EL (cell line): Measurements from ENCODE around the gene SUPT7L.
"Not testable (repeated sequence)": the region's sequence is repeated elsewhere in the genome, so short reads cannot be mapped to it uniquely, and the experiment has no call there.

Source experiments
- DNase-seq: peaks from one replicate; pipeline ENCODE4 v3.0.0-alpha.2; 2016

The SUPT7L gene

DNA sequence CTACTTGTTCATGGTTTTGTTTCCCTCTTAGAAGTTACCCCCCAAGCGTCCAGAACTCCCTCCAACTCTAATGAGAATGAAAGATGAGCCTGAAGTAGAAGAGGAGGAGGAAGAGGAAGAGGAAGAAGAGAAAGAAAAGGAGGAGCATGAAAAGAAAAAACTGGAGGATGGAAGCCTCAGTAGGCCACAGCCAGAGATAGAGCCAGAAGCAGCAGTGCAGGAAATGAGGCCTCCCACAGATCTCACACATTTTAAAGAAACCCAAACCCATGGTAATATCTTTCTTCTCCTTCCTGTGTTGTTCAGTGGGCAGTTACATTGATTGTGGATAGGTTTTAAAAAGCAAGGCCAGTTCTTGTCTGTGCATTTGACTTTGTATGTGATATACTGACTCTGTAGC is 21.6 kb upstream of the SUPT7L start:
- not testable (repeated sequence) for DNase-seq

DNA sequence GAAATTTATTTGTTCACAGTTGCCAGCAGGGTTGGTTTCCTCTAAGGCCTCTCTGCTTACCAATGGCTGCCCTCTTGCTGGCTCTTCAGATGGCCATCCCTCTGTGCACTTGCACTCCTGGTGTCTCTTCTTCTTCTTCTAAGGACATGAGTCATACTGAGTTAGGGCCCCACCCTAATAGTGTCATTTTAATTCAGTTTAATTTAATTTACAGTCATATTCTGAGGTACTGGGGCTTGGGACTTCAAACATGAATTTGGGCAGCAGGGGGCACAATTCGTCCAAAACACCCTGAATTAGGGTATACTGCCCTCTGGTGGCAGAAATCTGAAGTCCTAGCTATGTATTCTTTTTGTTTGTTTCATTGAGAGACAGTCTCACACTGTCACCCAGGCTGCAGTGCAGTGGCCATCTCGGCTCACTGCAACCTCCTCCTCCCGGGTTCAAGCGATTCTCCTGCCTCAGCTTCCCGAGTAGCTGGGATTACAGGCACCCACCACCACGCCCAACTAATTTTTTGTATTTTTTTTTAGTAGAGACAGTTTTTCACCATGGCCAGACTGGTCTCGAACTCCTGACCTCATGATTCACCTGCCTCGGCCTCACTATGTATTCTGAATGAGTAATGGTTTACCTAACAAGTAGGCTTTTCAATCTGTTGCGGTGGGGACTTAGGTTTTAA is 20.1 kb upstream of the SUPT7L start:
- DNase-seq = peak; percentile 89

DNA sequence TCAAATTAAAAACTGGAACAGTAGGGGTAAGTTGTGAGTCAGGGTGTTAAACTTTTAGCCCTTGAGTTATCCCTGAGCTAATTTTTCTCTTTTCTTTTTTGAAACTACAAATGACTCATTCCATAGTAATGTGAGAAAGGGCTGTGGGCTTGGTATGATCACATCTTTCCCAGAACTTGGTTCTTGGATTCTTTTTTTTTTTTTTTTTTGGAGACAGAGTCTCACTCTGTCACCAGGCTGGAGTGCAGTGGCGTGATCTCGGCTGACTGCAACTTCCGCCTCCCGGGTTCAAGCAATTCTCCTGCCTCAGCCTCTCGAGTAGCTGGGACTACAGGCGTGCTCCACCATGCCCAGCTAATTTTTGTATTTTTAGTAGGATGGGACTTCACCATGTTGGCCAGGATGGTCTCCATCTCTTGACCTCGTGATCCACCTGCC is 18.9 kb upstream of the SUPT7L start:
- peak; percentile 93 for DNase-seq

DNA sequence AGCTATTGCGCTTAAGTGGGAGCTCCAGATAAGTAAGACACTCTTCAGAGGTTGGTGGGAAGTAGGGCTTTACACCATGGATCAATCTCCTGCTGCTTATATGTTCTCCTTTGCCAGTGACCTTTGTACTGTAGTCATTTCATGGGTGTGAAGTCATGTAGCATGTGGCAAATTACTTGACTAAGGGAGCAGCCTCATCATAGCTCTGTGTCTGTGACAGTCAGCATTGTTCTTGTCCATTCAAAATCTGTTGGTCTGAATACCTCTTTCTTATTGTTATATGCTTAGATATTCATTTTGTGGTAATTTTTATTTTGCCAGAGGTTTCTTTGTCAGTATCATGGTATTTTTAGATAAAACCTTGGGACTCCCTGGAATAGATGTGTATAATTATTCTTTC is 18.4 kb upstream of the SUPT7L start:
- DNase-seq = peak; percentile 65

DNA sequence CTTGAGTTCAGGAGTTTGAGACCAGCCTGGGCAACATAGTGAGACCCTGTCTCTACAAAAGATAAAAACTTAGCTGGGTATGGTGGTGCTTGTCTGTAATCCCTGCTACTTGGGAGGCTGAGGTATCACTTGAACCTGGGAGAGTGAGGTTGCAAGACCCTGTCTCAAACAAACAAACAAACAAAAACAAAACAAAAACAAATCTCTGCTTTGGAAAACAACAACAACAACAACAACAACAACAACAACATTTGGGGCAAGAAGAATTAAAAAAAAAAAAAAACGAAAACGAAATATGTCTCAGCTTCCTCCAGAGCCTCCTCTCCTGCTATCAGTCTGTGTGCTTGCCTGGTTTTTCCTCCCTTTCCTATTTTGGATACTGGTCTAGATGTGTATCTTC is 17.2 kb upstream of the SUPT7L start:
- DNase-seq = no peak

DNA sequence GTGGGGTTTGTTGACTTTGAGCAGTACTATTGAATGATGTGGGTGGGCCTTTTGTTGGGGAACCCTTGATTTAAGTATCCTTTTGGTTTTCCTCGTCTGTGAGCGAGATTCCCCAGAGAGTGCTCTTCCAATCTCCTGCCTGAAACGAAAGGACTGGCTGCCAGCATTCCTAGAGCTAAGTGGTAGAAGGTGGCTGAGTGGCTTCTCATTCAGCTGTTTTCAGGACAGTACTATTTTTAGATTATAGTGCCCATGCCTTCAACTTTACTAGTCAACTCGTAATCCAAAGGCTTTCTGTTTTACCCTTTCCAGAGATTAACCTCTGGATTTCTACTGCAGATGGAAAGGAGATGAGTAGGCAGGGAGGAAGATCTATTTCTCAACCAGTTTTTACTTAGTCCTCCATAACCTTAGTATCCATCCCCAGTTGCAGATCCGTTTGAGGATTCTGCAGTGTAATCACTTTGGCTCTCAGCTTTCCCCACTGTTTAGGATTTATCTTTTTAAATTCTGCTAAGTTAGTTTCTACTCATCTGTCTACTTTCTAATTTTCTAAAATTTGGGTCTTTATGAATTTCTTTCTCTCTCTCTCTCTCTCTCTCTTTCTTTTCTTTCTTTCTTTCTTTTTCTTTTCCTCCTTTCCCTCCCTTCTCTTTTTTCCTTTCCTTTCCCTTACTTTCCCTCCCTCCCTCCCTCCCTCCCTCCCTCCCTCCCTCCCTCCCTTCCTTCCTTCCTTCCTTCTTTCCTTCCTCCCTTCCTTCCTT is 9.5 kb upstream of the SUPT7L start:
- no peak for DNase-seq

DNA sequence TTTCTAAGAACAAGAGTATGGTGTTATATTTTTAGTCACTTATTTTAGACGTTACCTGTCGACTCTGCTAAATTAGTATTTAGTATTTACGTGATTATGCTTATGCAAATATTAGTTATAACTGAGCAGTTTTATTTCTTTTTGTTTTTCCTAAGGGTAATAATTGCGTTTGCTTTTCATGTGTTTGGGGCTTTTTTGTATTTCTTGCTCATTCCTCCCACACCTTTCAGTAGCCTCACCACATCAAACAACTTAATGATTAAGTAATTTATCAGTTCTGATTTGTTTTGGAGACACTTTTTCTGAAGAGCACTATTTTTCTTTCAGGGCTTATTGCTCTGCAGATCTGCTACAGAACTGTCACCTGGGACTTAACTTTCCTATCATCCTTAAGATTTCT is 7.8 kb upstream of the SUPT7L start:
- DNase-seq = no peak

DNA sequence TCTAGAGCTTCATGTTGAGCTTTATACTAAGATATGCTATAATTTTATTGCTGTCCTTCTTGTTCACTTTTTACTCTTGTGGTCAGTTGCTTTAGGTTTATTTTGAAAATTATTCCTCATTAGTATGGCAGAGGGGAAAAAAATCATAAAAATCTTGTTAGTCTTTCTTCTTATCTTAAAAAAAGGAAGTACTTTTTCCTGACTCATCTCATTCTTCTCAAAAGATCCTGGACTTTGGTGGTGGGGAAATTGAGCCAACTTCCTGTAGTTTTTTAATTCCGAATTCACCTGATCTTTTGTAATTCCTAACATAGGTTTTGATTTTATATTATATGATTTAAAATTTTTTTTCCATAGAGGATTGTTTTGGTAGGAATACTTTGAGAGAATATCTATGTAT is 4.0 kb upstream of the SUPT7L start:
- DNase-seq = no peak

DNA sequence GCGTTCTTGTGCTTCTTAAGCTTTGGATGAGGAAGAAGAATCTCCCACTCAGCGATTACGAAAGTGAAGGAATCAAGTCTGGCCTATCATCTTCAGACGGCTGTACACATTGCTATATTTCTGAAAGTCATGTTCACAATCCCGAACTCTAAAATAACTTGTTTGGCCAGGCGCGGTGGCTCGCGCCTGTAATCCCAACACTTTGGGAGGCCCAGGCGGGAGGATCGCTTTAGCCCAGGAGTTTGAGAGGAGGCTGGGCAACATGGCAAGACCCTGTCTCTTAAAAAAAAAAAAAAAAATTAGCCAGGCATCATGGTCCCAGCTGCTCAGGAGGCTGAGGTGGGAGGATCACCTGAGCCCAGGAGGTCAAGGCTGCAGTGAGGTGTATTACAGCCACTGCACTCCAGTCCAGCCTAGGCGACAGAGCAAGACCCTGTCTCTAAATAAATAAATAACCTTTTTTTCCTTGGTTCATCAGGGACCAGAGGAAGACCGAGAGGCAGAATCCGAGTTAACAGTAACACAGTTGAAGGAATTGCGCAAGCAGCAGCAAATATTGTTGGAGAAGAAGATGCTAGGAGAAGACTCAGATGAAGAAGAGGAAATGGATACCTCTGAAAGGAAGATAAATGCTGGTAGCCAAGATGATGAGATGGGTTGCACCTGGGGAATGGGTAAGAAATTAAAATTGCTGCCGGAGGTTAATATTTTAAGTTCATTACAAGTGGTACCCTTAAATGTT is 1.4 kb upstream of the SUPT7L start:
- no peak for DNase-seq

DNA sequence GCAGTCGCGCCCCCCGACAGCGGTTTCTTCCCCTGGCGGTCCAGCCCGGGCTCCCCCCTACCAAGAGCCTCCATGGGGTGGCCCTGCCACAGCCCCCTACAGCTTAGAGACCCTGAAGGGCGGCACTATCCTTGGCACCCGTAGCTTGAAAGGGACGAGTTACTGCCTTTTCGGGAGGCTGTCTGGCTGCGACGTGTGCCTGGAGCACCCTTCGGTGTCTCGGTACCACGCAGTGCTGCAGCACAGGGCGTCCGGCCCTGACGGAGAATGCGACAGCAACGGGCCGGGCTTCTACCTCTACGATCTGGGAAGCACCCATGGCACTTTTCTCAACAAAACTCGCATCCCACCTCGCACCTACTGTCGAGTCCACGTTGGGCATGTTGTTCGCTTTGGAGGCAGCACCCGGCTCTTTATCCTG is 750 bp upstream of the SUPT7L start:
- no peak for DNase-seq

DNA sequence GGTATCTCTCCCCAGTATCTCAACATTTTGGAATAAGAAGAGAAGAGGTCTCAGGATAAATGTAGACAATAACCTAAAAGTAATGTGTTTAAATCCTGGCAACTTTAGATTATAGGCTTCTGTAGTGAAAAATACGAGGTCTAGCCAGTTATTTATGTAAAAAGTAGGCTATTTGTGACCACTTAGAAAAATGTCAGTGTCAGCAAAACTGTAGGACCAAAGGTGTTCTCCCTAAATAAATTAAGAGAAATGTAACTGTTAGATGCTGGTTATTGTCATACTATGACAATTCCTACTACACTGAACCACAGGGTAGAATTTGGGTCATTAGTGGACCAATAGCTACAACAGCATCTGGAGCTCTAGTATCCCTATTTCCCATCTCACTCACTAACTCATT is 2.0 kb downstream of the SUPT7L start:
- no peak for DNase-seq

DNA sequence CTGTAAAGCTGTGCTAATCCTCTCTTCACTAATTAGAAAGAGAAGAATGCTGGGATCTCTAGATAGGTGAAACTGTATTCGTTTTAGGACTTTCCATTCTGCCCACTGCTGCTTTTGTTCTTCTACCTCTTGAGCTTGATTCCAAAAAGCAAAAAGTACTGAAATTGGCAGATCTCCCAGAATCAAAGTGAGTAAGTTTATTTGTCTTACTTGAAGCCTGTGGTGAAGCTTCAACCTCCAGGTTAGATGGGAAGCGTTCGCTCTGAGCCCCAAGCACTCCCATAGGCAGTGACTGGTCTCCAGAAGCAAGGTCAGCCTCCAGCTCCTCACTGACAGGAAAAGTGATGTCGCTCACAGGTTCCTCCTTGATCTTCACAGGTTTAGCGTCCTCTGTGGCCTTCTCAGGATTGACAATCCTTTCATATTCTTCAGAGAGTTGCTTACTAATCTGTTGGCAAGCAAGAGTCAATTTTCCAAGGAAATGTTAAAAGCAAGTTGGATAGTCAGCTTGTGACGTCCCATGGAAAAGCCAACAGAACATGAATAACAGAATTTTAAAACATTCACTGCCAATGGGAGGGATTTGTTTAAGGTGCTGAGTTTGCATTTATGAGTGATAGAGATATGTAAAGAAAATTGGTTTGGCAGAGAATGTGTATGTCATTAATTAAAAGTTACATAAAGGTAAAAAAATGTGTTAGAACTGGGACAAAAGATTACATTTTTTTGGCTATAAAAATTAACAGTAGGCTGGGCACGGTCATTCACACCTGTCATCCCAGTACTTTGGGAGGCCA is 8.1 kb downstream of the SUPT7L start:
- DNase-seq = peak; percentile 40

DNA sequence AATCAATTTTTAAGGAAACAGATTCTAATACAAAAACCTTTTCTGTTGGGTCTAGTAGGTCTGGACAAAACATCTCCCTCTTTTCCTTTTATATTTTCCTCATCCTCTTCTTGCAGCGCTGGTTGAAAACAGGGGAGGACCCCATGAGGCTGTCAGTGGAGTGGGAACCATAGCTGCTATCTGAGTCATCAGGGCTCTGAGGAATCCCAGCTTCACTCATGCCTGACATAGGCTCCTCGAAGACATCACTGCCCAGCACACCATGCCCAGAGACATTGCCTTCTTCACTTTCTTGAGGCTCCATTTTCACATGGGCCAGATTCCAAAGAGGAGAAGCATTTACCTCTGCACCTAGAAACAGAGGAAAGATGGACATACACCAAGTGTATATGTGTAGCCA is 10.0 kb downstream of the SUPT7L start:
- DNase-seq = peak; percentile 47

DNA sequence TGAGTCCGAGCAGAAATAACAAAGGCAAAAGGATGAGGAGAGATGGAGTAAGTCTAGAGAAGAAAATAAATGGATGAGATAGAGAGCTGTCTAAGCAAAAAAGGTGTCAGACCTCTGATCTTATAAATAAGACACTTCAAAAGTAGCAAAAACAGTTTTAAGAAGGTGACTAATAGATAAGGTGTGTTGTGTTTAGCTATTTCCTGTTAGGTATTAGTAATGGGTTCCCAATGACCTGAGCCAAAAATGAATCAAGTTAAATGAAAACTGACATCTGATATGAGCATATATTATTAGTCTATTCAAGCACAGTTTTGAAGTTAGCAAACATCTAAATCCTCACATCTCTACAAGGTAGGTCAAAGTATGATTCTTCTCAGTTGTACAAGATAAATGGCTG is 10.6 kb downstream of the SUPT7L start:
- DNase-seq = no peak

DNA sequence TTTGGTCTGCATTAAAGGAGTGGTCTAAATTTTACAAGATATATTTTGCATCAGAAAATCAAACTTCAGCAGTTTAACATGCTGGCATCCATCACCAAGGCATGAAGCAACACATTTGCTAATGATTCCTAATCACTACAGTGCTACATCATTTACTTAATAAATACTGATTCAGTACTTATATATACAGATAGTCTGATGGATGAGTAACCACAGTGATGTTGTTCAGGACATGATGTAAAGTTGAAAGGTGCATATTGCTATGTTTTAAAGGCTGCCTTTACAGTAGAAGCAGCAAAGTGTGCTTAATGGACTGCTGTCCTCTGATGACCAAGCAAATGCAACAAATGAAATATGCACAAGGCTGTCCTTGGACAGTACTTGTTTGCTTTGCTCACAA is 11.1 kb downstream of the SUPT7L start:
- no peak for DNase-seq

DNA sequence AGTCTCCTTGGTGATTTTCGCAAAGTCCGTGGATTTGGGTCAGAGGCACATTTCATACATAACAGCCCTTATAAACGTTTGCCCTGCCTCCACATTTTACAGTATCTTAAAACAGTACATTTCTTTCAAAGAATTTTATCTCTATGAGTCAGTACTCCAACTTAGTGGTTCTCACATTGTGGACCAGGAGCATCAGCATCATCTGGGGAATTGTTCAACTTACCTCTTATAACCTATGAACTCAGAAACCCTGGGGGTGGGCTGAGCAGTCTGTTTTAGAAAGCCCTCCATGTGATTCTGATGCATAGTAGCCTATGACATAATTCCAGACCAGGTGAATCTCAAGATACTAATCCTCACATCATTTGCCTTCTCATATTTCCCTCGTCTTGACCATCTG is 12.4 kb downstream of the SUPT7L start:
- DNase-seq = no peak

DNA sequence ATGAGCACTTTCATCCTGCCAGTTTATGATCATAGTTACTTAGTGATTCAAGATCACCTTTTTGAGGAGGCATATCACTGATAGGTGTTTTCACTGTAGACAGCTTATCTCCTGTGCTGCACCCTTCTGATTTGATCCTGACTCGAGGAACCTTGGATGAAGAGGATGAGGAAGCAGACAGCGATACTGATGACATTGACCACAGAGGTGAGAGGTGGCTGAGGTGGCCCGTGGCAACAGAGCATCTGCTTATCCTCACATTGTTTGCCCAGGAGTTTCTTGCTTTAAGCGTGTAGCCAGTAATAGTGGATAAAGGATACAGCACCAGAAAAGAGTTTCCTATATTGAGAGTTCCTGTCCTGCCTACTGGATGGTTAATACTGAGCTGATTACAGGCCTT is 15.7 kb downstream of the SUPT7L start:
- no peak for DNase-seq

DNA sequence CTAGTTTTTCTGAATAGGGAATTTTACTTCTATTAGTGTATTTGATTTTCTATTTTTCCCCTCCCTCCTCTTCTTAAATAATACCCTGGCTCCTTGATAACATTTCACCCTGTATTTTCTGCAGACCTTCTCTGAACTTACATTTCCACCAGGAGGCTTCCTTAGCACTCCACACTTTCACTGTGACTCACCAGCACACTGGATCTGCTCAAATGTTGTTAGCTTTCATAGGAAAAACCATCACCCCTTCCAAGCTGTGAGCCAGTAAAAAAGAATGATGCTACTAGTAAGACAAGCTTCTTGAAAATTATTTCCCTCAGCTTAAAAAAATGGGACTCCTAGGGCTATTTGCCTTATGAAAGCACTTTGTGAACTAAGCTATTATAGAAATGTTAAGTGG is 16.1 kb downstream of the SUPT7L start:
- peak; percentile 28 for DNase-seq

DNA sequence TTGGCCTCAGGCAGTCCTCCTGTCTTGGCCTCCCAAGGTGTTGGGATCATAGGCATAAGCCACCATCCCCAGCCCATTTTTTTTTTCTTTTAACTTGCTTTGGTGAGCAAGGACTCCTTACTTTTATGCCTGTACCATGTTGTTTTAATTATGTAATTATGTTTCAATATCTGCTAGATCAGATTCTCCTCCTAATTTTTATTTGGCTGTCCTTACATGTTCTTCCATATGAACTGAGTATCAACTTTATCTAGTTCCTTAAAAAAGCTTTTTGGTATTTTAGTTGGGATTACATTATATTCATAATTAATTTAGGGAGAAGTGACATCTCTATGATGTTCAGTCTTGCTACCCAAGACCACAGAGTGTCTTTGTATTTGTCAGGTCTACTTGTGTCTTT is 18.2 kb downstream of the SUPT7L start:
- DNase-seq = no peak

DNA sequence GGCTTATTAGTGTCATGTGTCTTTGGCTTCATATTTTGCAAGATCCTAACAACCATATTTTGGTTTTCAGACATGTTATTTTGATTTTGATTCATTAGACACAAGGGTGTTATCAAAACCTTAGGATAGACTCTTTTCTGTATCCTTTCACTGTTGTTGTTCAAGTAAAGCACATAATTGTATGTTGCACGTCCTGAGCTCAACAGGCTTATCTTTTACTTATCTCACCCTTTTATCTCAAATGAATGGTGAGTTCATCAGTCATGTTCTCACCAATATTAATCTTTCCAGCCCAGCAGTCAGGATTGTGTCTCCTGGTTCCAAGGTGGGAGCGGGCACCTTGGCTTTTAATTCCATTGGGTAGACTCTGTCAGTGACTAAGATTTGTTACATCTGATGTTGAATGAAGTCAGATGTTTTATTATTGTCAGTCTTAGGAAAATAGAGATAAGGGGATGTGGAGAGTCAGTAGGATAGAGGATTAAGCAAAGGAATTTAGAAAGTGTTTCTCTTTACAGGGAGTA is 22.6 kb downstream of the SUPT7L start:
- DNase-seq = no peak

DNA sequence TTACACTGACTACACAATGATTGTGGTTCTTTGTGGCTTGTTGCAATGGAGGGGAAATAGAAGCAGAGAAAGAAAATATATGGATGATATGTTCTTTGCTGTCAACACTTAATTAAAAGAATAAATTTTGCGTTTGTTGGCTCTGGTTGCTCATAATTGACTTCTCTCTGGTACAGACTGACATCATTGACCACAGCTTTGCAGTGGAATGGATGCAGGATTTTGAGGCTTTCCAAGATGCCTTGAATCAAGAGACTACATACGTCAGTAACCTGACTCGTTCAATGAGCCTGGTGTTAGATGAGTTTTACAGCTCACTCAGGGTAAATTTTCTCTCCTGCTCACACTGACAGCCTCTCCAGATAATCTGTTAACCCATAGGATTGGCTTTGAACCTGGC is 24.7 kb downstream of the SUPT7L start:
- peak; percentile 67 for DNase-seq

DNA sequence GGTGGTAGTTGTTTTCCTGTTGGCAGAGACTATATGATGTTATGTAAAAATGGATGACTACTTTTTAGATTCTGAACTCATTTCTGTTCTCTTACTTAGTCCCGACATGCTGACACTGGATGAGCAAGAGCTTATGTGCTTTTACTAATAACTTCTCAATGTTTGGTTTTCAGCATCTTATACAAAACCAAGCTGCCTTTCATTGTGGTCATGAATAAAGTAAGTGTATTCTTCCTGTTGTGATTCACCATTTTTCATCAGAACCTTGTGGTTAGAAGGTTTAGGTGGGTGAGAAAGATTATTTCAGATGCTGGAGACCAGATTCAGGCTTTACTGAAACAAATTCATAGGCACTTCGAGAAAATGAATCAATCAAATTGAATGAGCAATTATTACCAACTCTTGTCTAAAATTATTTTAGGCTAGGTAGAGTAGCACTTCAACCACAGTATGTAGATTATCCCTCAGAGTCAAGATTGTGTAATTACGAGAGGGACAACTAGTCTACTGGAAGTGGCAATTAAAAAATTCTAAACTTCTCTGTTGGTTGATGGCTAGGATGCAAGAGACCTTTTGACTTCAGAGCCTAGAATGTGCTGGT is 25.3 kb downstream of the SUPT7L start:
- peak; percentile 69 for DNase-seq
